Activated CD4-positive, CD25-positive, alpha-beta regulatory T cell treated with anti-CD3 and anti-CD28 coated beads, Interleukin-2, amount 50 U/mL, for 24 hours (primary cell): ENCODE results near the gene EFCC1.

Source experiments
- ATAC-seq, 2 donors: fragments of 150-1000 bp; cut with Tn5 transposase; one replicate each; pipeline ENCODE4 v1.10.0; 2021; ENCODE audit warnings: mild to moderate bottlenecking in 1 of 2, moderate library complexity in 1 of 2

The EFCC1 gene, protein sequence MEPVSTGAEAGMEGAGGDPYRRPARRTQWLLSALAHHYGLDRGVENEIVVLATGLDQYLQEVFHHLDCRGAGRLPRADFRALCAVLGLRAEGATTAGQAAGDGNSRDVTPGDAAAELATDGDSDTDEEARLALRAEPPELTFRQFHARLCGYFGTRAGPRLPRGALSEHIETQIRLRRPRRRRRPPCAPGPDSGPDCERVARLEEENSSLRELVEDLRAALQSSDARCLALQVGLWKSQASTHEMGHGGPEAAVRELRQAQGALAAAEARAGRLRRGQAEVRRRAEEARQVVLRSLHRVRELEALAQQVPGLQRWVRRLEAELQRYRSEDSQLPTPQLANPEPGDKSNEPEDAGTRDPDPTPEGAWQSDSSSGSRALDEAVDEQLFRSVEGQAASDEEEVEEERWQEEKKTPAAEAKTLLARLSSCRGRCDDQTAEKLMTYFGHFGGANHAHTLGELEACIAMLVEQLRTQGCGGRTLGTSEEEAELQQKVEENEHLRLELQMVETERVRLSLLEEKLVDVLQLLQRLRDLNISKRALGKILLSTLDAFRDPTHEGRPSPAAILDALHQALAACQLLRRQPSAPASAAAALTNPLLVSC

GRCh38 chr3:129001101-129001805 is at the start of gene EFCC1:
EFCC1 (plus strand) TSS chr3:129001304; CDS start chr3:129001629, 325 bp downstream.
- no peak for ATAC-seq

DNA sequence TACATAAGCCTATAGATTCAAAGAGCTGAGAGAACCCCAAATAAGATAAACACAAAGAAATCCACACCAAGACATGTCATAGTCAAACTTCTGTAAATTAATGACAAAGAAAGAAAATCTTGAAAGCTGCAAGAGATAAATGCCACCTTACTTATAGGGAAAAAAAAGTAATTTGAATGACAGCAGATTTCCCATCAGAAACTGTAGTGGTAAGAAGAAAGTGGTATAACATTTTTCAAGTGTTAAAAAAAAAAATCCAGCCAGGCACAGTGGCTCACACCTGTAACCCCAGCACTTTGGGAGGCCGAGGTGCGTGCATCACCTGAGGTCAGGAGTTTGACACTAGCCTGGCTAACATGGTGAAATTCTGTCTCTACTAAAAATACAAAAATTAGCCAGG is 44.7 kb upstream of the EFCC1 start:
- no peak for ATAC-seq

GRCh38 chr3:128965280-128965679 is 35.8 kb upstream of the EFCC1 start:
- no peak for ATAC-seq

- no peak for ATAC-seq
Observed at GRCh38 chr3:128965818-128966217, 35.3 kb upstream of the EFCC1 start.

DNA sequence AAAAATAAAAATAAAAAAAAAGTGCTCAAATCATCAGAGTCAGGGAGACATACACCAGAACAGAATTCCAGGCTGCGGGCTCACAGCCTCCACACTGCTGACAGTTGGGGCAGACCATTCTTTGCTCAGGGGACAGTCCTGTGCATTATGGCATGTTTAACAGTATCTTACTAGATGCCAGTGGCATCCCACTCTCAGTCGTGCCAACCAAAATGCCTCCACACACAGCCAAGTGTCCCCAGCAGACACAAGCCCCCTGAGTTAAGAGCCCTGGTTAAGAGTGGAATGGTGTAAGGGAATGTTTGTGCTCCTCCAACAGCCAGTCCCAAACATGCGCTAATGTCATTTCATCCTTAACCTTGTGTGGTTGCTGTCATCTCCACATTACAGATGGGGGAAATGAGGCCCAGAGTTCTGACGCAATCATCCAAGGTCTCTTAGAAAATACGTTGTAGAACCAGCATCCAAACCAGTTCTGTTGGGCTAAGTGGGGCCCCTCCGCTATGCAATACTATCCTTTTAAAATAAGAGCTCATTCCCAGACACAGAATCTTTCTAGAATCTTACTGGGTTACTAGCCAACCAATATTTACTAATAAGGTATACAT is 33.3 kb upstream of the EFCC1 start:
- ATAC-seq = no peak

GRCh38 chr3:128969993-128970739 is 30.9 kb upstream of the EFCC1 start:
- ATAC-seq = peak; percentile 51 to 56

DNA sequence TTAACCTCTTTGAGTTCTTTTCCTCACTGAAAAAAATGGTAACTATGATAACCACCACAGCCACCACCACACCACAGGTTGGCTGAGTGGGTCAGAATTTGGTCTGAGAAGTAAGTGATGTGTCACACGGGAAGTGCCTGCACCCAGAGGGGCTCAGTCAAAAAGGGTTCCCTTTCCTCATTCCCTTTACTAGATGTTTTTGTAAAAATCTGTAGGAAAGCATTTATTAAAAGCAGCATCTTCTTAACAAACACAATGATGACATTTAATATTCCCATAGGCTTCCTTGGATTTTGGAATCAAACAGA is 30.4 kb upstream of the EFCC1 start:
- ATAC-seq = no peak

GRCh38 chr3:128971421-128972100 is 29.5 kb upstream of the EFCC1 start:
- ATAC-seq = no peak

DNA sequence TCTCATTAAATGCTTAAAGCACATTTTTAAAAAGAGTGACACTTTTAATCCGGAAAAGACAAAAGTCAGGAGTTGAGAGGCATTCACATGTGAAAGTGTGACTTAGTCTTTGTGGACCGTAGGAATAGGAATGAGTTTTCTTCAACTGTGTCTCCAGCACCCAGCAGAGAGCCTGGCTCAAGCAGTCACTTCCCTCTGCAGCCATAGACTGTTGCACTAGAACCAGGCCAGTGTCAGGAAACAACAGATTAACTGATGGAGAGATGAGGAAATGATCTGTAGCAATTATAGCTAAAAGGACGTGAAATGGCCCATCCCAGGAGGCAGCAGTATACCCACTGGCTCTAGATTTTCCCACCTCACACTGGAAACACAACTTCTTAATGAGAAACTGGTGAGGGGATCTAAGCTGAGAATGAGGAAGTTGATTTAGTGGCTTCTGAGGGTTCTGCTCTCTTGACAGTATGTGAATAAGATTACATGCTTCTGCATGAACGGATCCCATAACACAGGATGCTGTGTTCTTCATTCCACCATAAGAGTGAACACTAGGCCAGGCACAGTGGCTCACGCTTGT is 27.0 kb upstream of the EFCC1 start:
- no peak for ATAC-seq

DNA sequence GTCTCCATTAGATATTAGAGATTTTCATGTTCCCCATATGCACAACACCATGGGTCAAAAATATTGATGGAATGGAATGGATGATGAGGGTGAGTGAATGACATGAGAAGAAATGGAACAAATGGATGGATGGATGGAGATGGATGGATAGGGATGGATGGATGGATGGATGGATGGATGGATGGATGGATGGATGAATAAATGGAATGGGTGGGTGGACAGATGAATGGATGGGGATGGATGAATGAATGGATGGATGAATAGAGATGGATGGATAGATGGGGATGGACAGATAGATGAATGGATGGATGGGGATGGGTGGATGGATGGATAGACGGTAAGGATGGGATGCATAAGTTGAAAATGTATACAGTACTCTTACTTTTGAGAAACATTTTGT is 25.8 kb upstream of the EFCC1 start:
- no peak for ATAC-seq

DNA sequence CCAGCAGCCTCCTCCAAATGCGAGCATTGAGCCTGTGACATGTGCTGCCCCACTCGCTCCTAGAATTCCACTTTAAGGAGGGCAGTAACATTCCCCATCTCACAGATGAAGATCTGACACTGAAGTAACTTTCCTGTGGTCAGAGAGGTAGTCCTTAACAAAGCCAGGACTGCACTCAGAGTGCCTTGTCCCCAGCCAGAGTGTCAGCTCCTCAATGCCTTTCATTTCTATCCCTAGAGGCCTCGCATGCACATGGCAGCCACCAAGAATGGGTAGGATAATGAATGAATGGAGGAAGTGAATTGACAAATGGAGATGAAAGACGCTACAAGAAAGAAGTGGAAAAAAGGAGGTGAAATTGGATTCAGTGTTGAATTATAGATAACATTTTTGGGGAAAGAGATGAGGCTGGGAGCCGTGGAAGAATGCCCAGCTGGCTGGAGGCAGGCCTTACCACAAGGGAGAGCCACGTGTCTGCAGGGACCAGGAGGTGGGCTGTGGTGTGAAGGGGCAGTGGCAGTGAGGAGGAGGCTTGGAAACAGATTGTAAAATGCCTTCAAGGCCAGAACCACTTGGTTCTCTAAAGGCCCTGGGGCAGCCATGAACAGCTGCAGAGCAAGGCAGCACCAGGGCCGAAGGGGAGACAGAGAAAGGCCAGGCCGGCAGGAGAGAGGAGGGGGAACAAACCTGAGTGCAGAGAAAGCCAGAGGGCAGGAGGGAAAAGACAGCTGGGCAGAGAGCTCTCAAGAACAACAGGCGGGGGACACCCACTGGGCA is 17.6 kb upstream of the EFCC1 start:
- no peak for ATAC-seq

- ATAC-seq = no peak
Observed at GRCh38 chr3:128984596-128984995, 16.5 kb upstream of the EFCC1 start.

DNA sequence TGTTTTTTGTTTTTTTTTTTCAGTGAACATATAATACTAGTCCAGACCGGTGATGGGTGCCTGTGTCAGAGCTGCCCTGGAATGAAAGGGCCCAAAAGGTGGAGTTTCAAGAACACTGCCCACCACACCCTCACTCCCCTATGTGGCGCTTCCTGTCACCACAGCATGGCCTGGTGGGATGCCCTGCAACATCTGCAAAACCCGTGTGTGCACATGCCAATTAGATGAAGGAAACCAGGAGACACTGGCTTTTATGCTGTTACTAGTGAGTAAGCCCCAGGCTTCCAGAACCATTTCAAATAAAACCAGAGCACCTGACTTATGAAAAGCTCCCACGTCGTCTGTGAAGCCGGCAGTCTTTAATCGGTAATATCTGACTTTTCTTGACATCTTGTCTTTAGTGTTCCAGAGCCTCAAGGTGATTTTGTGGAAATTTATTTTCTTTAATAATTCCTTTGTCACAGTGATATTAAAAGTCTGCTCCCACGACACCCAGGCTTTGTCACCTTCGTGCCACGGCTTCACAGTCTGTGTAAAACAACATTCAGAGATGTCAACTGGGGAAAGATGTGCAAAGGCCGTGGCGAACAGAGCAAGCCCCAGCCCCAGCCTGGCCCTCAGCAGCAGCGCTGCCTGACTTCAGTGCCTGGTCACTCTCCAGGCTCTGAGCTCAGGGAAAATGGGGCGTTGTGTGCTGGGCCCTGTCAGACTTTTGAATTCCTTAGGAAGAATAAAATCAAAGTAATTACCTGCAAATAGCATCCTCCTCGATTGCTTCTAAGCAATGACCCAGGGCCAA is 13.6 kb upstream of the EFCC1 start:
- ATAC-seq = no peak

DNA sequence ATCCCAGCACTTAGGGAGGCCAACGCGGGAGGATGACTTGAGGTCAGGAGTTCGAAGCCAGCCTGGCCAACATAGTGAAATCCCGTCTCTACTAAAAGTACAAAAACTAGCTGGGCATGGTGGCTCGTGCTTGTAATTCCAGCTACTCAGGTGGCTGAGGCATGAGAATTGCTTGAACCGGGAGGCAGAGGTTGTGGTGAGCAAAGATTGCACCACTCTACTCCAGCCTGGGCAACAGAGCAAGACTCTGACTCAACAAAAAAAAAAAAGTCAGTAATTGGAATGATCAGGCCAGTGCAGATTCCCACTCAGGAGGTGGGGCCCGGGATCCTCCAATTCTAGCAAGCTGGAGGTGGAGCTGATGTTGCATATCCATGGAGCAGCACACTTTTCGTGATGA is 12.8 kb upstream of the EFCC1 start:
- no peak for ATAC-seq

DNA sequence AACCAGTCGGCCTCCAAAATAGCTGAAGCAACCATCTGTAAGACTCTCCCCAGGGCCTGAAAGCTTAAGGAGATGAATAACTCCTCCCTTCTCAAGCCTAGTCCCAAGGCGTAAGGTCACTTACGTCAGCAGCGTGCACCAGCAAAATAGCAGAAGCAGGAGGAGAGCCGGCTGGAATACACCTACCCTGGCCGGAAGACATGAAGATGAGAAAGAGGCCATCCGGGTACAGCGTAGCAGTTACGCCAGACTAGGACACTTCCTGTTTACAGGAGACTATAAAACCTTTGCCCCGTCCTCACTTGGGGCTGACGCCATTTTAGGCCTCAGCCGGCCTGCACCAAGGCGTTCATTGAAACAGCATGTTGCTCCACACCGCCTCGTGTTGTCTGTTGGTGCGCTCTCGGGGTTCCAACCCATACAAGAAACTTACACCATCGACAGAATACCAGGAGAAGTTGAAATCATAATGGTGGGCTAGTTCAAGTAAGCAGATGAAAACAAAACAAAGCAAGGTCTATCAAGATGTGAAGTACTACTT is 9.7 kb upstream of the EFCC1 start:
- no peak for ATAC-seq

- ATAC-seq = no peak
Observed at GRCh38 chr3:128992926-128993460, 8.1 kb upstream of the EFCC1 start.

- ATAC-seq = peak; percentile 98 to 99
Observed at GRCh38 chr3:128993461-128994172, 7.5 kb upstream of the EFCC1 start, which contains the start of gene CFAP92. CFAP92 (minus strand) TSS chr3:128994076; CDS start chr3:128993304, 772 bp downstream.

DNA sequence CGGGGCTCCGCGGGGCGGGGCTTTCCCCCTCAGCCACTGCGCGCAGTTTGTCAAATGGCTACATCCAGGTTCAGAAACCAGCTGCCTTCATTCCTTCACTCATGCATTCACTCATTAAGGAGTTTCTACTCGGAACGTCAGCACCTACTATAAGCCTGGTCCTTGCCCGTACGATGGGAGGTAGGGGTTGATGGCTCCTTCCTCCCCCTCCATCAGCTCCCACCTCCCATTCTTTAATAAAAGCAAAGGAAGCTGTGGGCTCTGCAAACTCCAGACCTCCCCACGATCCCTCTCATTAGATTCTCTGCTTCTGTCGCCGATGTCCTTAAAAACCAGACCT is 7.0 kb upstream of the EFCC1 start:
- no peak for ATAC-seq
